Mesothelial cell of epicardium (in vitro differentiated cells): ENCODE measurements around the gene MYO18A. TPM values are rescaled to one million over a fixed set of nuclear protein-coding genes. Genes with fewer than 3 reads are reported as not detected.

Experiments
- DNase-seq, 2 experiments: peaks; one replicate each; pipeline ENCODE4 v3.0.0; 2021; ENCODE audit warnings: low spot score in 2 of 2; ENCODE audit not compliant: unreplicated experiment in 2 of 2
- H3K27ac Mint-ChIP-seq: 2 replicates; pipeline ENCODE4 v1.8.0; 2021; ENCODE audit warnings: mixed read lengths
- H3K27me3 Mint-ChIP-seq: 2 replicates; pipeline ENCODE4 v1.8.0; 2021; ENCODE audit warnings: low read depth, mixed read lengths
- H3K36me3 Mint-ChIP-seq: 2 replicates; pipeline ENCODE4 v1.8.0; 2021; ENCODE audit warnings: mixed read lengths
- H3K4me1 Mint-ChIP-seq: 2 replicates; pipeline ENCODE4 v1.8.0; 2021; ENCODE audit warnings: mixed read lengths
- H3K4me3 Mint-ChIP-seq: 2 replicates; pipeline ENCODE4 v1.8.0; 2021; ENCODE audit warnings: mild to moderate bottlenecking, moderate library complexity, mixed read lengths
- H3K9me3 Mint-ChIP-seq: 2 replicates; pipeline ENCODE4 v1.8.0; 2021; ENCODE audit warnings: mixed read lengths
- CTCF ChIP-seq: fragments of 200-600 bp; sonication (generic); IDR thresholded peaks from one replicate; pipeline ENCODE4 v1.5.0; 2021; ENCODE audit warnings: antibody characterized with exemption; ENCODE audit not compliant: unreplicated experiment
- total RNA-seq: library from RNA; stranded (reverse); gene quantifications from 3 replicates; pipeline ENCODE4 v1.2.1, GENCODE V29; 2021

Gene MYO18A
- total RNA-seq, 1 donor from 2014 or later, result 58.4 TPM

GRCh38 chr17:29051731-29052130 lies 128.5 kb downstream of the MYO18A start:
- H3K27ac Mint-ChIP-seq, result no peak overlapping the region
- H3K27me3 Mint-ChIP-seq, result peaks cover 43% of the 10 kb centered on the region
- no peaks in the 10 kb centered on the region for H3K9me3 Mint-ChIP-seq
- H3K36me3 Mint-ChIP-seq, result no peaks in the 10 kb centered on the region
- no peak for DNase-seq
- no peak overlapping the region for H3K4me3 Mint-ChIP-seq
- H3K4me1 Mint-ChIP-seq, result peaks cover 27% of the 10 kb centered on the region
- TF ChIP-seq CTCF, result no peak

- TF ChIP-seq CTCF, result no peak
- Mint-ChIP-seq H3K4me3 (no peak overlapping the region), H3K27me3 (peaks cover 44% of the 10 kb centered on the region), H3K4me1 (peaks cover 27% of the 10 kb centered on the region), H3K9me3 (no peaks in the 10 kb centered on the region), H3K27ac (no peak overlapping the region), H3K36me3 (no peaks in the 10 kb centered on the region)
- no peak for DNase-seq
Observed at GRCh38 chr17:29051194-29051593, 129.0 kb downstream of the MYO18A start.

GRCh38 chr17:29050176-29050575 lies 130.0 kb downstream of the MYO18A start:
- Mint-ChIP-seq H3K36me3 (no peaks in the 10 kb centered on the region), H3K27me3 (peaks cover 42% of the 10 kb centered on the region), H3K4me1 (peaks cover 29% of the 10 kb centered on the region)

GRCh38 chr17:29049541-29050145 lies 130.6 kb downstream of the MYO18A start:
- Mint-ChIP-seq H3K27ac (no peak overlapping the region), H3K4me3 (no peak overlapping the region), H3K4me1 (peaks cover 23% of the 10 kb centered on the region), H3K36me3 (no peaks in the 10 kb centered on the region), H3K27me3 (peaks cover 38% of the 10 kb centered on the region), H3K9me3 (no peaks in the 10 kb centered on the region)
- no peak for DNase-seq
- no peak for TF ChIP-seq CTCF

More at GRCh38 chr17:29050176-29050575, 130.0 kb downstream of the MYO18A start:
- Mint-ChIP-seq H3K27ac (no peak overlapping the region), H3K9me3 (no peaks in the 10 kb centered on the region), H3K4me3 (no peak overlapping the region)
- DNase-seq, result no peak
- TF ChIP-seq CTCF, result no peak

GRCh38 chr17:29048440-29049368 lies 131.5 kb downstream of the MYO18A start:
- H3K9me3 Mint-ChIP-seq, result no peaks in the 10 kb centered on the region
- no peak for DNase-seq
- no peaks in the 10 kb centered on the region for H3K36me3 Mint-ChIP-seq
- H3K4me1 Mint-ChIP-seq, result peaks cover 23% of the 10 kb centered on the region
- H3K27ac Mint-ChIP-seq, result no peak overlapping the region
- no peak for TF ChIP-seq CTCF
- H3K4me3 Mint-ChIP-seq, result no peak overlapping the region
- H3K27me3 Mint-ChIP-seq, result peaks cover 38% of the 10 kb centered on the region
